SIG-M5 treated with dmso at 0.1 percent for 504 hours (cell line): ENCODE measurements around the gene FAM120AOS.
"Not testable (repeated sequence)": the region's sequence is repeated elsewhere in the genome, so short reads cannot be mapped to it uniquely, and the experiment has no call there.

ENCODE experiments used
- DNase-seq: peaks from one replicate; lab custom pipeline; 2025; ENCODE audit not compliant: unreplicated experiment; lab: John Stamatoyannopoulos, UW

FAM120AOS gene

GRCh38 chr9:93440896-93441580 is 12.3 kb downstream of the FAM120AOS start:
- no peak for DNase-seq

- not testable (repeated sequence) for DNase-seq
These were observed 14.1 kb downstream of the FAM120AOS start for GRCh38 chr9:93439301-93439700.

- DNase-seq = no peak
These were observed 15.4 kb downstream of the FAM120AOS start for GRCh38 chr9:93437996-93438395.

DNA sequence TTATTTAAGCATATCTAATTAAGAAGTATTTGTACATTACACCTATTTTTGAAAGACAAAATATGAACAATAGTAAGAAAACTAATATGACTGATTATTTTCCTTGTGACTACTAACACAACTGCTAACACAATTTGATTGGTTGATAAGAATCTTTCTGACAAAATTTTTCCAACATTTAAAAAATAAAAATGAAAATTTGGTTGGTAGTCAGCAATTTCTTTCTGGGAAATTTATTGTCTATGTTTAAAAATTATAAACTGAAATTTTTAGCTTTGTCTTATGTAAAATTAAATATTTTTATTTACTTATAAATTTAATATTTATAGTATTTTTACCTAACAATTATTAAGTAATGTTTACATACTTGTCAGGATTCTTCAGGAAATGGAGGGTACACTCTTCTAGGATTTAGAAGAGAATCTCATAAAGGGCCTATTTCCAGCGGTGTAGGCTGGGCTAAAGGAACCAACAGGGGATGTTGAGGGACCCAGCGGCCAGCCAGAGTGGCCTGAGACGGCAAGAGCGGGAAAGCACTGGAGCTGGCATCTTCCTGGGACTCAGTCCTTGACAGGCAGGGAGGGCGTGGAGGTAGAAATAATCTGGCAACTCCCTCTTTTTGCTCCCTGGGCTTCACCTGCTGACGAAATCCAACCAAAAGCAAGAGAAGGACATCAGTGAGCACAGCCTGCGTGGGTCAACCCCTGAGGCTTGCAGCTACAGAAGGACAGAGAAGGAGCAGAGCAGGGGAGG is 16.6 kb downstream of the FAM120AOS start:
- DNase-seq = no peak

DNA sequence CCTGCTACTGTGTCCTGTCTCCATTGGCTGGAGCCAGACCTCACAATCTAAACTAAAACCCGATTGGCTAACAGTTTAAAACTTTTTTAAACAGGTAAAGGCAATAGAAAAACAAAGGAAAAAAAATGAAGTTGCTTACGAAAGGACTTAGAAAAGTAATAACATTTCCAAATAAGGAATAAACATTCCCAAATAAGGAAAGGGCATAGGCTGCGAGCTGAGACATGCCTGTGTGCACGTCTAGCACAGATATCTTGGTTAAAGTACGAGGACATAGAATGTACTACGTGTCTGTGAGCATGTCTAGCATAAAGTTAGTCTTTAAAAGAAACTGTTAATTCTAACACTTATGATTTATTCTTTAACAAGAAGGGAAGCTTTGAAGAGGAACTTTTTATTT is 17.2 kb downstream of the FAM120AOS start:
- DNase-seq = no peak

DNA sequence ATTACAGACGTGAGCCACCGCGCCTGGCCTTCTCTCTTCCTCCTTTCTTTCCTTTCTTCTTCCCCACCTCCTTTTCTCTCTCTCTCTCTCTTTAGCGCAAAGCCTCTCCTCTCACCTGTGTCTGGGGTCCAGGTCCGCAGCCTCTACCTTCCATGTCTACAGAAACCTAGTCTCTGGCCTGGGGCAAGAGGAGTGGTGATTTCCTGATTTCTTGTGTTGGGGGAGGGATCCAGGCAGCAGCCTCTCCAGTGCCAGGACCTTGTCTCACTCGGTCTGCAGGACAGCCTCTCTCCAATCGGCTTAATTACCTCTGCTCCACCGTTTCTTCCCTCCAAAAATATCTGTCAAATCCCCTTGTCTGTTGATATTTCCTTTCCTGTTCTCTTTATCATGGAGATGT is 18.0 kb downstream of the FAM120AOS start:
- DNase-seq = no peak

DNA sequence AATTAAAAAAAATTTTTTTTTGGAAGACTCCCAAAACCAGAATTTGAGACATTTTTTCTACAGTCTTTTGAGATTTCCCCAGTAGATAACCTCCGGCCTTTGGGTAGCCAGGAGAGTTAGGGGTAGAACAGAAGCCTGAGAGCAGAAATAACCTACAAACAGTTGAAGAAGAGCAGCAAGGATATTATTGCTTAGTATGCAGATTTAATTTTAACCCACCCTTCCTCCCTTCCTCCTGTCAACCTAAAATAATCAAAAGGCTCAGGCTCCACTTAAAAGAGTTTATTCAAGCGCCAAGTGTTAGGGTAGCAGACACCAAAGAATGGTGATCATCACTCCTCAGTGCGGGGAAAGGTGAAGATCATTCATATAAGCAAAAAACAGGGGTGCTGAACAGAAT is 19.3 kb downstream of the FAM120AOS start:
- no peak for DNase-seq

- peak; percentile 6 for DNase-seq
These were observed 20.4 kb downstream of the FAM120AOS start for GRCh38 chr9:93432964-93433363.

- DNase-seq = no peak
These were observed 21.8 kb downstream of the FAM120AOS start for GRCh38 chr9:93431539-93432105.

DNA sequence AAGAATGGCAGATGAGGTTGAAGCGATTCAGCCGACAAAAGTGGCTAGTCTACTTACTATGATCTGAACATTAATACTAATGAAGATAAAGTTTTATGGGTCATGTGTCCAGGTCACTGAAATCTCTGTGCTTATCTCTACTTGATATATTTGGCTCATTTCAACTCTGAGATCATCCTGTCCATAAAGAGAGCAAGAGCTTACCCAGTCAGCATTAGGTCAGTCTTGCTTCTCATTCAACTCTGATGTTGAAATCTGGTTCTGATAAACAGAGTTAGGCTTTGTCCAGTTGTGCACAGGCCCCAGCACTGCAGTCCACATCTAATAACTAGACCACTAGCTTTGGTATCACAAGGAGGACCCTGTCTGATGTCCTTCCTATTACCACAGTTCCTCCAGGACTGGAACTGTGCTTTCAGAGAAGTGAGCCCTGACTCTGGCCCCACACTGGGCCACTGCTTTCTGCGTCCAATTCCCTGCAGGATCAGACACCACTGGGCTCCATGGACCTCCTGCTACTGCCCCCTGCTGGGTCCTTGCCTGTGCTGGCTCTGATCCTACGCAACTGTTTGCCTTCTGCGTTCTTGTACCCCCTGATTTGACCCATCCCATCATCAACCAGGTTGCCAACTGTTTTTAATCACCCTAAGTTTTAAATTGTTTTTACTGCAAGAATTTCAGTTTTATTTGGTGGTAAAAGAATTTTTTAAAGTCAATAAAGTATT is 25.6 kb downstream of the FAM120AOS start:
- DNase-seq = no peak

- no peak for DNase-seq
These were observed 30.3 kb downstream of the FAM120AOS start for GRCh38 chr9:93422977-93423616.

DNA sequence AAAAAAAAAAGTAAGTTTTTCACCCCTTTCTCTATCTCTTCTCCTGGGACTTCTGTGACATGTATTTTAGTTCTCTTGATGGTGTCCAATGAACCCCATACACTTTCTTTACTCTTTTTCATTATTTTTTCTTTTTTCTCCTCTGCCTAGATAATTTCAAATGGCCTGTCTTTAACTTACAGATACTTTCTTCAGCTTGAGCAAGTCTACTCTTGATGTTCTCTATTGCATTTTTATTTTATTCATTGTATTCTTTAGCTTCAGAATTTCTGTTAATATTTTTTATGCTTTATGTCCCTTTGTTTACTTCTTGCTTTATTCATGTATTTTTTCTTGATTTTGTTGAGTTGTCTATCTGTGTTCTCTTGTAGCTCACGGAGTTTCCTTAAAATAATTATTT is 34.4 kb downstream of the FAM120AOS start:
- no peak for DNase-seq

- no peak for DNase-seq
These were observed 35.8 kb downstream of the FAM120AOS start for GRCh38 chr9:93417538-93417937.

DNA sequence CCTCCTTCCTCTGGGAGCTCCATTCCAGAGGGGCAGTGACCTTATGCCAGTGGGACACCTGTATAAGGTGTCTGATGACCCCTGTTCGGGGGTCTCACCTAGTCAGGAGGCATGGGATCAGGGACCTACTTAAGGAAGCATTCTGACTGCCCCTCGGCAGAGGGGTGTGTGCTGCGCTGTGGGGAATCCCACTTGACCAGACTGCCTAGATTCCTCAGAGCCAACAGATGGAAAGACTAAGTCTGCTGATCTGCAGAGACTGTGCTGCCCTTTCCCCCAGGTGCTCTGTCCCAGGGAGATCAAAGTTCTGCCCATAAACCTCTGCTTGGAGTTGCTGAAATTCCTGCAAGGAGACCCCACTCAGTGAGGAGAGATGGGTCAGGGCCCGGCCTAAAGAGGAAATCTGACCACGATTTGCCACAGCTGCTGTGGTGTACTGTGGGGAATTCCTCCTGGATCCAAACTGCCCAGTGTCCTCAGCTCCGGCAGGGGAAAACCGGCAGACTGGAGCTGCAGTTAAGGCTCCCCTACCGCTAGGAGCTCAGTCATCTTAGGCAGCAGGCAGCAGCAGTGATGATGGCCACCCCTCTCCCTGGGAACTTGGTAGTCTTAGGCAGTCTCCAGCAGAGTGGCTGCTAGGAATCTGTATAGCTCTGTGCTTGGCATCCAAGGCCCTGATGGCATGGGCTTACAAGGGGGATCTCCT is 36.7 kb downstream of the FAM120AOS start:
- no peak for DNase-seq

- no peak for DNase-seq
These were observed 38.1 kb downstream of the FAM120AOS start for GRCh38 chr9:93415176-93415690.

- no peak for DNase-seq
These were observed 39.9 kb downstream of the FAM120AOS start for GRCh38 chr9:93413530-93413929.

GRCh38 chr9:93406371-93406770 is 47.0 kb downstream of the FAM120AOS start:
- no peak for DNase-seq

GRCh38 chr9:93398471-93398870 is 54.9 kb downstream of the FAM120AOS start:
- no peak for DNase-seq

DNA sequence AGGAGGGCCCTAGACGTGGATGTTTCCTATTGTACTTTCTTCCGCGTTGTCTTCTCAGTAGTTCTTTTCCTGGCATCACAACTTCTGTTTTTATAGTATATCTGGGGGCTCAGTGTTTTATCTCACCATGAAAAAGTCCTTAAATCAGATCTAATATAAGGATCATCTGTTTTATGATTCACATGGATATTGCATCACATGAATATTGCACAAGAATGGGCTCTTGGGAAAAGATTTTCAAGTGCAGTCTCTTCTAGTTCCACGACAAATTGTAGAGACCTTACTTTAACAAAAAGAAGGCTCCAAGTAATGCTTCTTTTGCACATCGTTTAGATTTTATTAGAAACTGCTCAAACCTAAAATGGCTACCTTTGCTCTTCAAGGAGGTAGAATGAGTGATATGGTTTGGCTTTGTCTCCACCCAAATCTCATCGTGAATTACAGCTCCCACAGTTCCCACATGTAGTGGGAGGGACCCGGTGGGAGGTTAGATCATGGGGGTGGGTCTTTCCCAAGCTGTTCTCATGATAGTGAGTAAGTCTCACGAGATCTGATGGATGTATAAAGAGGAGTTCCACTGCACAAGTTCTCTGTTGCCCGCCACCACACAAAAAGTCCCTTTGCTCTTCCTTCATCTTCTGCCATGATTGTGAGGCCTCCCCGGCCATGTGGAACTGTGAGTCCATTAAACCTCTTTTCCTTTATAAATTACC is 55.6 kb downstream of the FAM120AOS start:
- peak; percentile 17 for DNase-seq
